C4-2B (cell line): Measurements from ENCODE around the gene C1QB.

Source experiments
- H3K27ac ChIP-seq: fragments of 450-650 bp; 2 replicates; pipeline ENCODE4 v1.5.1; 2017
- CTCF ChIP-seq: fragments of 450-650 bp; conservative IDR thresholded peaks from 2 replicates; pipeline ENCODE4 v1.5.1; 2017; ENCODE audit warnings: mild to moderate bottlenecking
- ZFX ChIP-seq: fragments of 450-650 bp; IDR thresholded peaks from 2 replicates; pipeline ENCODE4 v1.6.1; 2017

C1QB gene

DNA sequence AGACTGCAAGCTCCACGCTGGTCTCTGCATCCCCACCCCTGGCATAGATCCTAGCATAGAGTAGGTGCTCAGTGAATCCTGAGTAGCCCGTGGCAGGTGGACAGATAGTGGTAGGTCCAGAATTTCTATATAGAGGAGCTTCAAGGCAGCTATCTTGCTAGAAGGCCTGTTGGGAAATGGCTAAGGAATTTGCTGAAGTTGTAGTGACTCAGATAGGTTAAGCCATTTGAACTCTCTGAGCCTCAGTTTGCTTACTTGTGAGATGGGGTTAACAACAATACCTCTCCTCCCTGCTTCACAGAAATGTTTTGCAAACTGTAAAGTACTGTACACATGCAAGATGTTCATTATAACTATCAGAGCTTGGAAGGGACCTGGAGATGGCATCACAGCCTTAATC, 34.2 kb downstream of the C1QB start:
- no peak overlapping the region for H3K27ac ChIP-seq
- no peak for TF ChIP-seq CTCF
- no peak for TF ChIP-seq ZFX

DNA sequence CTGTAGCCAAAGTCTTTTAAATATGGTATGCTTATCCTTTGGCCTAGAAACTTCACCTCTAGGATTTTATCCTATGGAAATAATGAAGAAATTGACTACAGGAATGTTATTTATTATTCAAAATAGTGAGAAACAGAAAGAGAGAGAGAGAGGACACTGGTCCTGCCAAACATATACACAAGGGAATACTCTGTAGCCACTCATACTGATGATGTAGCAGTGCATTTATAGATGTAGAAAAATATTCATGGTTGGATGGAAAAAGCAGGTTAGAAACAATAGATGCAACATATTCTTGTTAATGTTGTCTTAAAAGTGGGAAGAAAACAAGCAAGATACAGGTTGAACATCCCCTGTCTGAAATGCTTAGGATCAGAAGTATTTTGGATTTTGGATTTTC, 35.4 kb downstream of the C1QB start:
- no peak overlapping the region for H3K27ac ChIP-seq
- TF ChIP-seq ZFX, result no peak
- TF ChIP-seq CTCF, result no peak

- no peak for TF ChIP-seq CTCF
- no peak for TF ChIP-seq ZFX
- H3K27ac ChIP-seq, result no peak overlapping the region
These were observed 36.5 kb downstream of the C1QB start for GRCh38 chr1:22689505-22689904.

GRCh38 chr1:22691031-22691753, 38.2 kb downstream of the C1QB start:
- no peak for TF ChIP-seq CTCF
- TF ChIP-seq ZFX, result no peak
- no peak overlapping the region for H3K27ac ChIP-seq

GRCh38 chr1:22694172-22694571, 41.1 kb downstream of the C1QB start:
- no peak for TF ChIP-seq CTCF
- no peak for TF ChIP-seq ZFX
- H3K27ac ChIP-seq, result no peak overlapping the region

- no peak overlapping the region for H3K27ac ChIP-seq
- TF ChIP-seq CTCF (no peak), ZFX (no peak)
These were observed 43.6 kb downstream of the C1QB start for GRCh38 chr1:22696610-22697009.

GRCh38 chr1:22697980-22698379, 44.9 kb downstream of the C1QB start:
- TF ChIP-seq CTCF, result no peak
- no peak for TF ChIP-seq ZFX

More at GRCh38 chr1:22697980-22698379, 44.9 kb downstream of the C1QB start:
- no peak overlapping the region for H3K27ac ChIP-seq
